HG03565 (cell line): ENCODE measurements around the gene EFCAB9.
"Not testable (repeated sequence)": the region's sequence is repeated elsewhere in the genome, so short reads cannot be mapped to it uniquely, and the experiment has no call there.

Experiments used
- ATAC-seq: cut with Tn5 transposase; IDR thresholded peaks from one replicate; pipeline ENCODE4 v1.9.1; 2021; ENCODE audit warnings: mild to moderate bottlenecking, moderate library complexity; ENCODE audit not compliant: unreplicated experiment

The EFCAB9 gene

DNA sequence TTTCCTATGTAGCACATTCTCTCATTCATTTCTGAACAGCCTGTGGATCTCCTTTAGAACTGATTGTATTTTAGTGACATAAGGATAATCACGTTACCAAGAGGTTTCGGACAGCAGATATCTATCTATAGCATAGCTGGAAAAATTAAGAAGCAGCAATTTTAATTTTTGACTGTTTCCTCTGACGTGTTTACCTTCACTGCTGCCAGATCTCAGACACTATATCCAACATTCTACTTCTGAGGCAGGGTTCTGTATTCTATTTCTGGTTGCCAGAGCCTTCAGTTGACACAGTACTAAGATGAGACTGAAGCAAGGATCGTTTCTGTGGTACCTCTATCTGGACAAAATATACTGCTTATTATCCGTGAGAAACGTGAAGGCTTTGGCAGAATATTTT, at the start of gene EFCAB9:
Gene EFCAB9, plus strand, starts transcription at position 301 of the 400 bp plus-strand sequence. Its CDS starts 1 bp downstream, at position 302.
- no peak for ATAC-seq

DNA sequence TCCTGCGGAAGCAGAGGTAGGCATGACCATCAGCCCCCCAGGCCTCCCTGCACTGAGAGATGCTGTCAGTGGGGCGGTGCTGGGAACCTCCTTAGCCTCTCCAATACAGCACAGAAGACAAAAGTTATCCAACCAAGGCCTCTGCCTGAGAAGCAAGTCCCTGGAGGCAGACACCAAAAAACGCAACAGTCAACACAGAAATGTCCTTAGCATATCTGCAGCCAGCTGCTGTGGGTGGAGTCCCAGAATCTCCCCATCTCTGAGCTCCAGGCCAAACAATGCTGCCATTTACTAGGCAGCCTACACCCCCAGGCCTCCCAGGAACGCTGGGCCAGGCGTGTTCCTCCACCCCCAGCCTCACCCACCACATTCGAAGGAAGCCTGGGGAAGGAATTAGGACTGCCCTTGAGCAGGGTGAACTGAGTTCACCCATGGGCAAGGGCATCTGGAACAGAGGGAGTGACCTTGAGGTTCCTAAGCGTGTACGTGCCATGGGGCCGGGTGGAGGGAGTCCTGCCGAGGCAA, 49.6 kb upstream of the EFCAB9 start:
- ATAC-seq: no peak

DNA sequence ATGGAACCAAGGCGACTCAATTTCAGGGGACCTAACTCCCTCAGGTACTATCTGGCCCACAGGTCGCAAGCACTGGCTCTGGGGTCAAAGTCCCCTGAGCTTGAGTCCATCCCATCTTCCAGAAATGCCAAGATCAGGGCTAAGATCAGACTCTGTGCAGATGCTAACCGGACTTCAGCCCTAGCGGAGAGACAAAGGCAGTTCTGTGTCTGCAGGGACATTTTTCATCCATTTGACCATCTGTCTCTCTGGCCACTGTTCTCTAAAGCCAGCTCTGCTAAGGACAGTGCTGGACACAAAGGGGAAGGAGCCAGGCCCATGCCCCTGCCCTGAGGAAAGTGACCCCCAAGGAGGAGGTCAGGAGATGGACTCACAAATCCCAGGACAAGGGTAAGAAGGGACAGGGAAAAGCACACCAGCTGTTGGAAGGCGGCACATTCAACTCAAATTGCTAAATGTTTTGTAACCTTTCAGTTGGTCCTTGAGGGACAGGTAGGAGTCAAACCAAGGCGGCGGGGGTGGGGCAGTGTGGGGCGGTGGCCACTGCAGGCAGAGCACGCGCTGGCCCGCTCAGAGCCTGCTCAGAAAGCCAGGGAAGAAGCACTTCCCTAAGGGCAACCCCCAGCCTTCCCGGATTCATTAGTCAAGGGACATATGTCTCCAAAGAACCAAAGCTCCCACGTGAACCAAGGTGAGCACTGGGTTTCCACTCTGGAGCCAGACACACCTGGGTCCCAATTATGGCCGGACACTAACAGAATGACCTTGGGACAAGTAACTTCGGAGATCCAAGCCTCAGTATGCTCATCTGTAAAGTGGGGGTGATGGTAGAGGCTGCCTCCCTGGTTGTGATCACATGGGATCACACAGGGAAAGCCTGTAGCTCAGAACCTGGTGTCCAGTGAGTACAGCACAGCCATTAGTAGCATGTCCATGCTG, 48.8 kb upstream of the EFCAB9 start:
- no peak for ATAC-seq

DNA sequence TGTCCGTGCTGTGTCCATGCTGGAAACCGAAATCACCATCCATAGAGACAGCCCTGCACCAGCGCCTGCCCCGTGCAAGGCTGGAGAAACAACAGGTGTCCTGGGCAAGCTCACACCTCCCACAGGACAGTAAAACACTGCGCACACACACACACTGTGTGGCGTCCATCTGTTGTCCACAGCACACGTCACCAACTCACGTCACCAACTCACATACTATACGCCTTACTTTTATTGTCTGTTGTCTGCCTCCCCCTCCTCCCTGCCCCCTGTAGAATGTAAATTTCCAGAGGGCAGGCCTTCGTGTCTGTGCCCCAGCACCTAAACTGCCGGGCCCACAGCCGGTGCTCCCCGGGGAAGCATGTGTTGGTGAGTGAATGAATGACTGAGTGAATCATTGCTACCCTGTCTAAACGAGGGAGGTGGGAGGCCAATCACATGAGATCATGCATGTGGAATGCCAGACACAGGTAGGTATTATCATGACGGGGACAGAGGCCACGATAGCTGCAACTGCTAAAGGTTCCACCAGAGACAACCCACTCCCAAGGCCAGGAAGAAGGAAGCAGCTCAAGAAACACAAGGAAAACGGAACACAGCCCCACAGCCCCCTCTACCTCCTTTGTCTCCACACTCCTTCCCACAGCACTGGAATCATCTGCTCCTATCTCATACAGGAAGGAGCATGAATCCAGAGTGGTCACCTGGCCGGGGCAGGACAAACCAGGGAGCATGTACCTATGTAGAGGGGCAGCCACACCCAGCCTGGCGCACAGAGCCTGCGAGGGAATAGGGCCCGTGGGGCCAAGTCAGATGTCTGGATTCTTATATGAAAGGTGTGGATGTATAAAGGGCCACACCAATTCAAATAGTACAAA, 47.9 kb upstream of the EFCAB9 start:
- no peak for ATAC-seq

DNA sequence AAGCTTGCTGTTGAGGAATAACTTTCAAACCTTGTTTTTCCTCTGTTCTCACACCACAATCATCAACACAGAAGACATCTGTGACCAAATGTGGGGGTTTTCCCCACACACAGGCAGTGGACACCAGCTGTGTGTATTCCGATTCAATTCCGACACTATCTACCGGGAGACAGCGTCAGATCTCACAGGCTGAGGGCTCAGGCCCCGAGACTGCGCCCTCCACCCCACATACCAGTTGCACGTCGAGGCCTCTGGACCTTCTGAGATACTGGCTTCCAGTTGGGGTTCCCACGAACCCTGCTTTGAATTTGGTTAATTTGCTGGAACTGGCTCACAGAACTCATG, 47.3 kb upstream of the EFCAB9 start:
- ATAC-seq: no peak

DNA sequence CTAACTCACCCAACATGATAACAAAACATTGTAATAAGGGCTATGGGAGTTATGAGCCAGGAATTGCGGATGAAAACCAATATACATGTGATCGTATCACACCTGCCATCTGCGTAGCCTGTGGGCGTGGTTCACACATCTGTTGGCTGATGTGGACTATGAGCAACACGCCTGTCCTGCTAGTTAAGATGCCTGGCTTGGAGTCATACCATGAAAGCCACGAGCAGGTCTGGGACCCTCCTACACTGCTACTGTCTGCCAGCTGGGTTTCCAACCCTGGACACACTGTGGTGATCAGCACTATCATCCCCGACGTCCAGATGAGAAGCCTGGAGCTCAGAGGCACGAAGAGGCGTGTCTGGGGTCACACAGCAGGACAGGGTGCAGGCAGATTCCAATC, 46.1 kb upstream of the EFCAB9 start:
- no peak for ATAC-seq

DNA sequence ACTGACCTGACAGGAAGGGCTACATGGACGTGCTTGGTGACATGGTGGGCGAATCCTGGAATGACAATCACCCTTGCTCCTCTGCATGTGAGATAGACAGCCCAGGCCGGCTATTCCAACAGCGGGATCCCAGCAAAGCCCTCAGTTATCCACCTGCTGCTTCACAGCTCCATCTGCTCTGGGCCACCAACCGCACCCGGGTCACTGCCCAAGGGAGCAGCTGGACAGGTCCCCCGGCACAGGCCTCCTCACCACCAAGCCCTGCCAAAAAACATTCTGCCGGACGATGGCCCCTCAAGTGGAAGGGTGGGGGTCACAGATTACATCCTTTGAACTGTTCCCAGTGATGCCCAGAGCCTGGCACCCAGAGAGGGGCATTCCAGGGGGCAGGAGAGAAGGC, 45.6 kb upstream of the EFCAB9 start:
- ATAC-seq: no peak

DNA sequence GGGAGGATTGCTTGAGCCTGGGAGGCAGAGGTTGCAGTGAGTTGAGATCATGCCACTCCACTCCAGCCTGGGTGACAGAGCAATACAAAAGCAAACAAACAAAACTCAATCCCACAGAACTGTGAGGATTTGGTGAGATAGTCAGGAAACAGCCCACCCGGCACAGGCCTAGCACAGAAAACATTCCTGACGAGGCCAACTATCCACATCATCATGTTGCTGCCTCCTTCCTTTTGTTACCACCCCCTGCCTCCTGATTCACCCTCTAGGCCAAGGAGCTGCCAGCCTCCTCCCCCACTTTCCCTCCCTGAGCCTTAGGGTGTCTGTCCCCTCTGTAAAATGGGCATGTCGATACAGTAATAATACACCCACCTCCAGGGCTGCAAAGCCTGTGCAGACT, 44.9 kb upstream of the EFCAB9 start:
- no peak for ATAC-seq

DNA sequence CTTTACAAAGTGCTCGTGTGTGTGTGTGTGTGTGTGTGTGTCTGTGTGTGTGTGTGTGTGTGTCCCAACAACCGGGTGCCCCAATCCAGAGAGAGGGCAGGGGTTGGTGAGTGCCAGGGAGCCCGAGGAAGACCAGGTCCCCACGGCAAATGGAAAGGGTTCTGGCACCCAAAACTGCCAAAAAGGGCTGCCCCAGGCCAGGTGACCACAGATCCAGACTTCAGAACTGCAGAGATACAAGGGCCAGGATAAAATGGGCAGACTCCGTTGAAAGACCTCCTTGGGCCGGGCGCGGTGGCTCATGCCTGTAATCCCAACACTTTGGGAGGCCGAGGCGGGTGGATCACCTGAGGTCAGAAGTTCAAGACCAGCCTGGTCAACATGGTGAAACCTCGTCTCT, 44.5 kb upstream of the EFCAB9 start:
- not testable (repeated sequence) for ATAC-seq

DNA sequence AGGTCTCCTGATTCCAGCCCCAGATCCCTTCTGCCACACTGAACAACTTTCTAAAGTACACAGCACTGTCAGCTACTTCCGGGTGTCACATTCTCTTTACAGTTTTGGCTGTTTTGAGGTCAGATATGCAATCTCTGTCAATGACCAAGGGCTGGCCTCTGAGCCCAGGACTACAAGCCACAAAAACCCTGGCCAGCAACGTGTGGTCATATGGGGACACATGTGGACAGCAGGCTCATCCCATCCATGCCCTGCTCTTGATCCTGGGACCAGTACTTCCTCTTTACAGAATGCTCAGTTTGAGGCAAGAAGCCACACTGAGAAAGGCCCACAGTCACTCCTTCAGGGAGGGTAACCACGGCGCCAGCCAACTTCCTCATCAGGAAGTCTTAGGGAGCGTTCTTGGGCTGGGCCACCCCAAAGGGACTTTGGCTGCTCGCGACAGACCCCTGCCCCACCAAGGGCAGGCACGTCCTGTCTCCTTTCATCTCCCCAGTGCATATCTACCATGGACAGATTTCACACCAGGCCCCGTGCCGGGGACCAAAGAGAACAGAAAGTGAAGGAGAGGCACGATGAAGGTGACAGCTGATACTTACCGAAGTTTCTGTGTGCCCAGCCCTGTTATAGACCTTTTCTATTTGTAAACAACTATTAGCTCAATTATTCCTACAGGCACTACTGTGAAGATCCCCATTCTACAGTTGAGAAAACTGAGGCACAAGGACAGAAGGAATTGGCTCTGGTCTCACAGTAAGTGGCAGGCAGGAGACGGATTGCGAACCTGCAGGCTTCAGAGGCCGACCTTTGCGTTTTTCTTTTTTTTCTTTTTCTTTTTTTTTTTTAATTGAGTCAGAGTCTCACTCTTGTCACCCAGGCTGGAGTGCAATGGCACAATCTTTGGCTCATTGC, 43.2 kb upstream of the EFCAB9 start:
- peak; percentile 38 for ATAC-seq

DNA sequence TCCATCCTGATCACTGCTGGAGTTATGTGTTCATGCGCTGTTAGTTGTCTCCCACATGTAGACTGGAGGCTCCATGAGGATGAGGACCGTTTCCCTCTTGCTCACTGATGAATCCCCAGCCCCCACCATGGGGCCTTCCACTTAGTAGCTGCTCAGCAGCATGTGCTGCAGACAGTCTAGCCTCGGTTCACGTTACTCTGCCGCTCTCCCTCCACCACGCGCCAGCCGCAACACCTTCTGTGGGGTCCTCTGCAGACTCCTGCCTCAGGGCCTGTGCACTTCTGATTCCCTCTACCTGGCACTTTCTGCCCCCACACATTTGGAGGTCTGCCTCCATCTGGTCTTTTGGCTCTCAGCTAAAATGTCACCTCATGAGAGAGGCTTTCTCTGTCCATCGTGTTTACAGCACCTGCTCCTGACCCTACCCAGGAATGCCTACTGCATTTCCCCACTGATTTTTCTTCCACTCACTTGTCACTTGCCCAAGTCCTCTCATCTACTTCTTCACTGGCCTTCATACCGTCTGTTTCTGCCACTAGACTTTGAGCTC, 42.2 kb upstream of the EFCAB9 start:
- ATAC-seq: no peak

DNA sequence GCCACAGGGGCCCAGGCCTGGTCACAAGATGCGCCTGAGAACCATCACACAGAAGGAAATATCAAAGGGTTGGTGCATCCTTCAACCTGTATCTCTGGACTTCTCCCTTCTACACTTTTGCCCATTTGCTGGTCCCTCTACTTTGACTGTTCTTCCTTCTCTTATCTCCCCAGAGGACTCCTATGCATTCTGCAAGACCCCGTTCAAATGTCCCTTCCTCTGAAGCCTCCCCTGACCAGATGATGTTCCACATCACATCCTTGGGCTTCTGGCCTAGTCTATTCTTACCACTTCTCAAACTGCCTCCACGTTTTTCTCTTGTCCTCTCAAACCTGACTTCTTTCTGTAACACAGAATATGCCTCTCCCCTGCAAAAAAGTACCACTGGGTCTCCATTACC, 40.3 kb upstream of the EFCAB9 start:
- no peak for ATAC-seq

DNA sequence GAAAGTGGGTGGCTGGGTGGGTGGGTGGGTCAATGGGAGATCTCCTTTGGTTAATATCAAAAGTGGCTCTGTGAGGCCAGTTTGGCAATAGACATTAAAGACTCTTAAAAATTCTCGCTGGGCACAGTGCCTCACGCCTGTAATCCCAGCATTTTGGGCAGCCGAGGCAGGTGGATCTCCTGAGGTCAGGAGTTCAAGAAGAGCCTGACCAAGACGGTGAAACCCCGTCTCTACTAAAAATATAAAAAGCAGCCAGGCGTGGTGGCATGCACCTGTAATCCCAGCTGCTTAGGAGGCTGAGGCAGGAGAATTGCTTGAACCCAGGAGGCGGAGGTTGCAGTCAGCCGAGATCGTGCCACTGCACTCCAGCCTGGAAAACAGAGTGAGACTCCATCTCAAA, 38.9 kb upstream of the EFCAB9 start:
- not testable (repeated sequence) for ATAC-seq

DNA sequence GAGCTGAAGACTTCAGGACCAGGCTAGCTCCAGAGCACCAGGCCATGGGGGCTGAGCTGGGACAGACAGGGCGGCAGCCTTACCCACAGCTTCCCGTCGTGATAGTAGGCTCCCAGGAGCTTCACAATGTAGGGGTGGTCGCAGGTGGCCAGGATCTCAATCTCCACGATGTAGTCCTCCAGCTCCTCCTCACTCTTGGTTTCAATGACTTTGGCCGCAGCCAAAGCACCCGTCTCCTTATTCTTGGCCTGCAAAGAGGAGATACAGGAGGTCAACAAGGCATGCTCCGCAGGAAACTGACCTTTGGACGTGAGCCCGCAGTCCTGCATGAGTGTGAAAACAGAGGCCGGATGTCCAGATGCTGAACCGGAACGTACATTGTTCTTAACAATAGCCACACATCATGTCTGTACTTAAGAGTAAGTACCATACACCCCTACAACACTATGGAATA, 37.4 kb upstream of the EFCAB9 start:
- no peak for ATAC-seq

DNA sequence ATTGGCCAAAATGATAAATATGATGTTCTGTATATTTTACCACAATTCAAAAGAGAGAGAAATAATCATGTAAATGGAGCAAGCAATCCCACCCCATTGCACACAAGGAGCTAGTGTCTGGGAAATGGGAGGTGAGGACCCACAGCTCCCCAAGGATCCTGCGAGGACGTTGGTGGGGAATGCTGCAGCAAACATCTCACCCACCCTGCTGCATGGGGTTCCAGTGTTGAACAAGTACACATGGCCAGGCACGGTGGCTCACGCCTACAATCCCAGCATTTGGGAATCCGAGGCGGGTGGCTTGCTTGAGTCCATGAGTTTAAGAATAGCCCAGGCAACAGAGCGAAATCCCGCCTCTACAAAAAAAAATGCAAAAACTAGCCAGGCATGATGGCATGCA, 35.0 kb upstream of the EFCAB9 start:
- ATAC-seq: no peak

DNA sequence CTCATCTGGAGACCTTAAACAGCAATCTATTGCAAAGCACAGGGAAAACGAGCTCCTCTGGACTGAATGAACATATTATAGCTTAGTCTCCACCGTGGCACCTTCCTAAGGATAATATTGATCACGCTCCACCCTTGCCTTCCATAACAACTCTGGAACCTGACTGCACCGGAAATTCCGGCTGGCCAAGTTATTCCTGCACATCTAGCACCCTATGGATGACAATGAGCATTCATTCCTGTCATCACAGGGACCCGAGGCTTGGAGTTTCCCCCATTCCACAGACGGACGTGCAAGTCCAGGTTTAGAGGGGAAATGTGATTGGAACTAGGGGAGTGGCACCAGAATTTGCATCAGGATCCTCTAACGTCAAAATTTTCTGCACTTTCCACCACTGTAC, 33.5 kb upstream of the EFCAB9 start:
- ATAC-seq: no peak

DNA sequence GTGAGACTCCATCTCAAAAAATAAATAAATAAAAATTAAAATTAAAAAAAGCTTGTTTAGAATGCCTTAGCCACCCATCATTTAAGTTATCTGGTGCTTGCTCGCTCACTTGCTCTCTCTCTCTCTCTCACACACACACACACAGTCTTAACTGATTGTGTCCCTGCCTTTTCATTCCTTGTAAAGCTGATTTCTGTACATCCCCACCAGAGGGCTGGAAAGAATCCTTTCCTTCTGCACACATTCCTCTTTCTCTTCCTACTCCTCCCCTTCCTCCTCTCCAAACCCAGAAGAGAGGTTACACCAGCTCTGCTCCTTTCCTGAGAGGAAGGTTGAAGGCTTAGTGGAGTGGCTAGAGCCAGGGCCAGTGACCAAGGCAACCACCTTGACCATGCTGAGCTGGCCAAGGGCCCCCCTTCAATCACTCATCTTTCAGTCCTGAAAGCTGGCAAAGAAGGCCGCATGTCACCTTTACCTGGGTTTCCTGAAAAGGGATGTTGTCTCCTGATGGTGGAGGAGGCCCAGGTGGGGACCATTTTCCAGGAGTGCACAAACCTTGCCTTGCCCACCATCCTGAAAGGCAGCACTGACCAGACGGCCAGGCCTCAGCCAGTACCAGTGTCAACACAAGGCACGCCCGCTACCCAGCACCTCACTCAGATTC, 31.5 kb upstream of the EFCAB9 start:
- ATAC-seq: no peak

DNA sequence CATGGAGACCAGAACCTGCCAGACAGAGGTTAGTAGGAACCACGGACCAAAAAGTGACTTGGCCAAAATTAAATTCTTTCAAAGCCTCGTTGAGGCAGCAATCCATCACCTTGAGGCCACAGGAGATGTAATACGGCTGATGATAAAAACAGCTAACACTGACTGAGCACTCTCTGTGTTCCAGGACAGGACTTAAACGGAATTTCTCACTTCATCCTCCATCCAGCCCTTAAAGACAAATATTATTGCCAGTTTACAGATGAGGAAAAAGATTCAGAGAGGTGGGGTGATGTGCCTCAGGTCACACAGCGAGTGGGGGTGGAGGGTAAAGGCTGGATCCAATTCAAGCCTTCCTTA, 31.0 kb upstream of the EFCAB9 start:
- no peak for ATAC-seq

DNA sequence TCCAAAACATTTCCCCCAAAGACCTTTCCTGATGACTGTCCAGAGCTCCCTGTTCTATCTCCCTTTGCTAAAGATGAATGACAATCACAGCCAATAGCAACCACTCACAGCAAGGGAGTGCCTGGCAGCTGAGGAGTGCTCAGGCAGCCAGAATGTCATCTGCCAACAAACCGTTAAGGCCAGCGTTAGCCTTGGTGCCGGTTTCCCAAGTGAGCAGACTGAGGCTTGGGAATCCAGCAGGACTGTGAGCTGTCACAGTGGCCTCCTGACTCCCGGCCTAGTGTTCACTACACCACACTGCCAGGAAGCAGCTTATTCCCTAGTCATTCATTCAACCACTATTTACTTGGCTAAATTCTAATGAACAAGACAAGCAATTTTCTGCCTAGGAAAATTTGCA, 30.6 kb upstream of the EFCAB9 start:
- no peak for ATAC-seq

DNA sequence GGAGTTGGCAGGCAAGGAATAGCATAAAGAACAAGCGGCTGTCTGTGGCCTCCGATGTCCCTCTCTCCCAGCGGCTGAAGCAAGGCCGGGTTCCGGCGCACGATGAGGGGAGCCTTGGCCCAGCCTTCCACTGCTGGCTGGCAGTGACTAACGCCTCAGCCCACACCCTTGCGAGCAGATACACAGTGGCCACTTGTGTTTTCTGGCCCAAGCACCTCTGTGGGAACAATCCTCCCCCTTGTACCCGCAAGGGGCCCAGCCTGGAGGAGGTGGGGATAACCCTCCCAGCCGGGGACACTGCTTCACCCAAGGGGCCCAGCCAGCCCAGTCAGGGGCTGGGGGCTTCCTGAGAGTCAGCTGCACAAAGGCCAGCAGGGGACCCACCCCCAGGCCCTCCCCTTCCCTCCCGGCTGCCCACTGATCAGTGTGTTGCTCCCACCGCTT, 29.2 kb upstream of the EFCAB9 start:
- no peak for ATAC-seq
